DOHH2 (cell line): ENCODE results near the gene SIRT3.

Source experiments
- EZH2phosphoT487 ChIP-seq: fragments of 200-600 bp; sonication (generic); IDR thresholded peaks from 2 replicates; pipeline ENCODE4 v1.6.1; 2017; ENCODE audit warnings: borderline replicate concordance, mild to moderate bottlenecking, antibody characterized with exemption, low read length, moderate library complexity, mixed read lengths
- TF ChIP-seq, protein P1 (sequence below): fragments of 200-600 bp; sonication (generic); IDR thresholded peaks from one replicate; pipeline ENCODE4 v1.5.1; 2014; ENCODE audit warnings: antibody characterized with exemption, mild to moderate bottlenecking, low read depth, low read length; ENCODE audit not compliant: poor library complexity, severe bottlenecking

DNA sequence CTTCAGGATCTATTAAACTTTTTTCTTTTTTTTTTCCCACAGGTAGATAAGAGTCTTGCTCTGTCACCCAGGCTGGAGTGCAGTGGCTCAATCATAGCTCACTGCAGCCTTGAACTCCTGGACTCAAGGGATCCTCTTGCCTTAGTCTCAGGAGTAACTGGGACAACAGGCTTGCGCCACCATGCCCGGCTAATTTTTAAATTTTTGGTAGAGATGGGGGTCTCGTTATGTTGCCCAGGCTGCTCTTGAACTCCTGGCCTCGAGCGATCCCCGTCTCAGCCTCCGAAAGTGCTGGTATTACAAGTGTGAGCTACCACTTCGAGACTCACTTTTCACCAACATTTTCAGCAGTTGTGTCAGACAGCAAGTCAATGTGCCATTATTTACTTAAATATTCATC lies 962 bp downstream of the SIRT3 start:
- TF ChIP-seq, protein P1, sequence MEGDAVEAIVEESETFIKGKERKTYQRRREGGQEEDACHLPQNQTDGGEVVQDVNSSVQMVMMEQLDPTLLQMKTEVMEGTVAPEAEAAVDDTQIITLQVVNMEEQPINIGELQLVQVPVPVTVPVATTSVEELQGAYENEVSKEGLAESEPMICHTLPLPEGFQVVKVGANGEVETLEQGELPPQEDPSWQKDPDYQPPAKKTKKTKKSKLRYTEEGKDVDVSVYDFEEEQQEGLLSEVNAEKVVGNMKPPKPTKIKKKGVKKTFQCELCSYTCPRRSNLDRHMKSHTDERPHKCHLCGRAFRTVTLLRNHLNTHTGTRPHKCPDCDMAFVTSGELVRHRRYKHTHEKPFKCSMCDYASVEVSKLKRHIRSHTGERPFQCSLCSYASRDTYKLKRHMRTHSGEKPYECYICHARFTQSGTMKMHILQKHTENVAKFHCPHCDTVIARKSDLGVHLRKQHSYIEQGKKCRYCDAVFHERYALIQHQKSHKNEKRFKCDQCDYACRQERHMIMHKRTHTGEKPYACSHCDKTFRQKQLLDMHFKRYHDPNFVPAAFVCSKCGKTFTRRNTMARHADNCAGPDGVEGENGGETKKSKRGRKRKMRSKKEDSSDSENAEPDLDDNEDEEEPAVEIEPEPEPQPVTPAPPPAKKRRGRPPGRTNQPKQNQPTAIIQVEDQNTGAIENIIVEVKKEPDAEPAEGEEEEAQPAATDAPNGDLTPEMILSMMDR, result no peak
- TF ChIP-seq EZH2phosphoT487, result no peak
